ENCODE results near the gene TIAM2.

DNA sequence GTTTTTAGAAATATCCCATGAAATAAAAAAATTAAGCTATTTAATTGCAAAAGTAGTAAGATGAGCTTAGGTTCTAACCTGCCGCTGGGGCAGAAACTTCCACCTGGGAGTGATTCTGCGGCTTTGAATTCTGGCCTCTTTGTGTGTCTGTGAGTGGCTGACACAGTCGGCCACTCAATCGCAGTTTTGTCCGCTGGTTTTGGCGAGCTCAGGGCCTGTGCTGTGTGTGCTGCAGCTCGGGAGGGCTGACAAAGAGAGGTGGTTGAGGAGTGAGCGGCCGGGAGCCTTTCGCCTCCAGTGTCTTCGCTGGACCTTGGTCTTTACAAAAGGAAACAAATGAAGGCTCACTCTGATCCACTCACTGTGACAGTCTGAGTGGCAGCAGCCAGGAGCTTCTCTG, 128.4 kb downstream of the TIAM2 start:
- TF ChIP-seq, protein P1, sequence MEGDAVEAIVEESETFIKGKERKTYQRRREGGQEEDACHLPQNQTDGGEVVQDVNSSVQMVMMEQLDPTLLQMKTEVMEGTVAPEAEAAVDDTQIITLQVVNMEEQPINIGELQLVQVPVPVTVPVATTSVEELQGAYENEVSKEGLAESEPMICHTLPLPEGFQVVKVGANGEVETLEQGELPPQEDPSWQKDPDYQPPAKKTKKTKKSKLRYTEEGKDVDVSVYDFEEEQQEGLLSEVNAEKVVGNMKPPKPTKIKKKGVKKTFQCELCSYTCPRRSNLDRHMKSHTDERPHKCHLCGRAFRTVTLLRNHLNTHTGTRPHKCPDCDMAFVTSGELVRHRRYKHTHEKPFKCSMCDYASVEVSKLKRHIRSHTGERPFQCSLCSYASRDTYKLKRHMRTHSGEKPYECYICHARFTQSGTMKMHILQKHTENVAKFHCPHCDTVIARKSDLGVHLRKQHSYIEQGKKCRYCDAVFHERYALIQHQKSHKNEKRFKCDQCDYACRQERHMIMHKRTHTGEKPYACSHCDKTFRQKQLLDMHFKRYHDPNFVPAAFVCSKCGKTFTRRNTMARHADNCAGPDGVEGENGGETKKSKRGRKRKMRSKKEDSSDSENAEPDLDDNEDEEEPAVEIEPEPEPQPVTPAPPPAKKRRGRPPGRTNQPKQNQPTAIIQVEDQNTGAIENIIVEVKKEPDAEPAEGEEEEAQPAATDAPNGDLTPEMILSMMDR (IDR thresholded peaks at IDR 0.05), result no peak
- TF ChIP-seq POLR2AphosphoS5 (IDR thresholded peaks at IDR 0.05) (no peak), POLR2A (IDR thresholded peaks at IDR 0.05) (no peak)

Data from sigmoid colon (tissue), 4 donors.